ENCODE results near the gene SLC38A2.
A peak's percentile ranks its signal among the peaks of the same experiment; 100 is the strongest.

The SLC38A2 gene

GRCh38 chr12:46388427-46389021 lies 16.0 kb upstream of the SLC38A2 start:
- no peak for DNase-seq (ENCODE audit: extremely low read depth, low read depth)
- H3K4me3 ChIP-seq (replicated peaks; ENCODE audit: low read depth, low read length) = no peak overlapping the region
- TF ChIP-seq, protein P1, sequence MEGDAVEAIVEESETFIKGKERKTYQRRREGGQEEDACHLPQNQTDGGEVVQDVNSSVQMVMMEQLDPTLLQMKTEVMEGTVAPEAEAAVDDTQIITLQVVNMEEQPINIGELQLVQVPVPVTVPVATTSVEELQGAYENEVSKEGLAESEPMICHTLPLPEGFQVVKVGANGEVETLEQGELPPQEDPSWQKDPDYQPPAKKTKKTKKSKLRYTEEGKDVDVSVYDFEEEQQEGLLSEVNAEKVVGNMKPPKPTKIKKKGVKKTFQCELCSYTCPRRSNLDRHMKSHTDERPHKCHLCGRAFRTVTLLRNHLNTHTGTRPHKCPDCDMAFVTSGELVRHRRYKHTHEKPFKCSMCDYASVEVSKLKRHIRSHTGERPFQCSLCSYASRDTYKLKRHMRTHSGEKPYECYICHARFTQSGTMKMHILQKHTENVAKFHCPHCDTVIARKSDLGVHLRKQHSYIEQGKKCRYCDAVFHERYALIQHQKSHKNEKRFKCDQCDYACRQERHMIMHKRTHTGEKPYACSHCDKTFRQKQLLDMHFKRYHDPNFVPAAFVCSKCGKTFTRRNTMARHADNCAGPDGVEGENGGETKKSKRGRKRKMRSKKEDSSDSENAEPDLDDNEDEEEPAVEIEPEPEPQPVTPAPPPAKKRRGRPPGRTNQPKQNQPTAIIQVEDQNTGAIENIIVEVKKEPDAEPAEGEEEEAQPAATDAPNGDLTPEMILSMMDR (IDR thresholded peaks at IDR 0.05; ENCODE audit: low read depth, low read length, missing control alignments) = no peak

DNA sequence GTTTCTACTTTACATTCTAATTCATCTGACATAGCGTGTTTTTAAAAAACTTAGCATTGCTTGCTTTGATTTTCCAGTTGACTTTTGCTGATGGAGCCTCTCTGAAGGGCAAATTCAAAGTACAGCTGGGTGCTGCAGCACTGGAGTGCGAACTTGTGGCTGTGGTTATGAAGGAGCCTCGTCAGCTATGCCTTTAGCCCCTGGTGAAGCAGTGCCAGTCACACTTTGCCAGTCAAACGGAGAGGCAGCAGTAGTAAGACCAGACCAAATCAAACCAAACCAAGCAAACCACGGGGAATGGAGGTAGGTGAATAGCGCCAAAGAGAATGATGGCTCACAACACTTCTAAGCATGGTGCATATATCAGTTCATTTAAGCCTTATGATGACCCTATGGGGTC lies 15.1 kb upstream of the SLC38A2 start:
- TF ChIP-seq, protein P1 (IDR thresholded peaks at IDR 0.05; ENCODE audit: low read depth, low read length, missing control alignments) = no peak
- no peak overlapping the region for H3K4me3 ChIP-seq (replicated peaks; ENCODE audit: low read depth, low read length)
- no peak for DNase-seq (ENCODE audit: extremely low read depth, low read depth)

DNA sequence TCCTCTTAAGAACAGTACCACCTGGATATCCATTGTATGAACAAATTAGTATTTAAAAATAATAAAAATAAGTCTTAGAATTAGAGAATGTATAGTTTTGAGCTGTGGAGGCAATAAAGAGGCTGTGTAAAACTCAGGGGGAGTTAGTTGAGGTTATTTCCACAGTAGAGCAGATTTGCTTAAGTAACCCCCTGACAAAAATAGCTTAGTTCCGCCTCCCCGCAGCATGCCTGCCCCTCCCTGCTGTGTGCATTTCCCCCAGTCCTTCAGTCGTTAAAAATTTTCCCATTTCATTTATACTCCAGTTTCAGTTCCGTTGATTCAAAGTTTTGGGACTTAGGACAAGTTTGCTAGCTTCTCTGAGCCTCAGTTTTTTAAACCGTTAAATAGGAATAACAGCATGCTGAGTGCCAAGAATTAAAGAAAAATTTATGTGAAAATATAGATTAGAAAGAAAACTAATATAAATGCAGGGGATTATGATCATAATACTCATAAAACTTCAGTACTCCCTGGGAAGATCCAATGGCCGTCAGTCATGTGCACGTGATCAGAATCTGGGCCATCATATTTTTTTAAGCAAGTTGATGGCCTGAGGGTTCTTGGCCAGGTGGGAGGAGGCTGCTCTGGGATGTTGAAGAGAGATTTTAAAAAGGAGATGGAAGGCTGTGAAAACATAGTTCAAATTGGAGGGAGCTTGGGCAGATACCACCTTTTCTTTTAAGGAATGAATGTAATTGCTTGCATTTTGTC lies 14.5 kb upstream of the SLC38A2 start:
- TF ChIP-seq, protein P1 (IDR thresholded peaks at IDR 0.05; ENCODE audit: low read depth, low read length, missing control alignments) = no peak
- H3K4me3 ChIP-seq (replicated peaks; ENCODE audit: low read depth, low read length) = no peak overlapping the region
- DNase-seq (ENCODE audit: extremely low read depth, low read depth) = no peak

DNA sequence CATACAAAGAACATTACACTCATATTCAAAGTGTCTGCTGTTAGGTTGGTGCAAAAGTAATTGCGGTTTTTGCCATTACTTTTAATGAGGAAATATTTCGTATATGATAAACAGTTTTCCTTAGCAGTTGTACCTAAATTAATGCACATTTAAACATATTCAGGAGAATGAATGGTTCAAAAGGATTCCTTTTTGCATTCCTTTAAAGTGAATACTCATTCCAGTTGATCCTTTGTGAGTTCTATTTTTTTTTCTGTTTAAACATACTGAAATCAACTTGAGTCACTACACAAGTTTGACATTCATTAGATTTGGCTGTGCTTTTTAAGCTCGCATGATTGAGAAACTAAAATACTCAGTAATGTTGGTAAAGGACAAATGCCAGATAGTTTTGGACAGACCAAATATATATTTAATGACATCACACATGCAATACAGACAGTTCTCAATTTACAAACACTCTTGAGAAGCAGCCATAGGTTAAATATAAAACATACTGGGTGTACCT lies 13.8 kb upstream of the SLC38A2 start:
- H3K4me3 ChIP-seq (replicated peaks; ENCODE audit: low read depth, low read length) = no peak overlapping the region
- TF ChIP-seq, protein P1 (IDR thresholded peaks at IDR 0.05; ENCODE audit: low read depth, low read length, missing control alignments) = no peak
- no peak for DNase-seq (ENCODE audit: extremely low read depth, low read depth)

DNA sequence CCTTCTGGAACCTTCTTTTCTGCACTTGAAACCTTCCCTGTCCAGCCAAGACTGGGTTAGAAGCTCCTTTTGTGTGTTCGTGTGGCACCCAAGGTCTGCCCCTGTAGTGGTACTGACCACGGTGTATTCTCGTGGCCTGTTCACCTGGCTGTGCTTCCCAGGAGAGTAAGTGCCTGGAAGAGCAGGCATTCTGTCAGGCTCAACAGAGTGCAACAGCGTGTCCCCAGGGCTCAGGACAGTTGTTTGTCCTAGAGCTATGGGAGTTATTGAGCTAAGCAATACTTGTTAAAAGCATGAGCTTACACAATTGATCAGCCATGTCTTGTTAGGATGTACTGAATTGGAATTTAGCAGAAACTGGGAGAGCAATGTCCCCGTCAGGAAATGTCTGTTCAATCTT lies 12.9 kb upstream of the SLC38A2 start:
- TF ChIP-seq, protein P1 (IDR thresholded peaks at IDR 0.05; ENCODE audit: low read depth, low read length, missing control alignments) = no peak
- no peak for DNase-seq (ENCODE audit: extremely low read depth, low read depth)
- H3K4me3 ChIP-seq (replicated peaks; ENCODE audit: low read depth, low read length) = no peak overlapping the region

GRCh38 chr12:46384451-46385309 lies 12.1 kb upstream of the SLC38A2 start:
- peak overlapping the region; percentile 60 for H3K4me3 ChIP-seq (replicated peaks; ENCODE audit: low read depth, low read length)
- TF ChIP-seq, protein P1 (IDR thresholded peaks at IDR 0.05; ENCODE audit: low read depth, low read length, missing control alignments) = no peak
- no peak for DNase-seq (ENCODE audit: extremely low read depth, low read depth)

Data from HFF-Myc (cell line).